CD14-positive monocyte (primary cell): ENCODE results near the gene FDCSP. TPM values are rescaled to one million over a fixed set of nuclear protein-coding genes. Genes with fewer than 3 reads are reported as not detected.

Experiments used
- DNase-seq, 3 donors: peaks; one replicate each; pipeline ENCODE4 v3.0.0-alpha.2; 2011 to 2022
- H2AFZ ChIP-seq: 2 replicates; pipeline ENCODE4 v1.6.0; 2012; ENCODE audit warnings: mild to moderate bottlenecking, low read depth, low read length, inconsistent platforms; ENCODE audit not compliant: insufficient read depth, poor library complexity, severe bottlenecking
- H3K27ac ChIP-seq, 2 donors: 1 replicate in 1 of 2; 2 replicates in 1 of 2; pipeline ENCODE4 v1.5.1; 2012 to 2013; ENCODE audit warnings: low read length in 2 of 2, control low read depth in 1 of 2, inconsistent platforms in 1 of 2, low read depth in 1 of 2, mild to moderate bottlenecking in 1 of 2
- H3K27me3 ChIP-seq, 2 donors: one replicate each; pipeline versions ENCODE4 v1.6.0 to v1.6.1; 2011 to 2013; ENCODE audit warnings: low read length in 2 of 2; ENCODE audit not compliant: control insufficient read depth in 2 of 2, insufficient read depth in 2 of 2
- H3K36me3 ChIP-seq, 2 donors: replicated peaks in 1 of 2; 1 replicate in 1 of 2; 2 replicates in 1 of 2; pipeline versions ENCODE4 v1.5.1 to v1.6.1; 2012 to 2013; ENCODE audit warnings: low read length in 2 of 2, control low read depth in 1 of 2, inconsistent platforms in 1 of 2, mild to moderate bottlenecking in 1 of 2; ENCODE audit not compliant: insufficient read depth in 2 of 2, control insufficient read depth in 1 of 2
- H3K4me1 ChIP-seq, 2 donors: 1 replicate in 1 of 2; 2 replicates in 1 of 2; pipeline versions ENCODE4 v1.5.1 to v1.6.1; 2012 to 2013; ENCODE audit warnings: low read length in 2 of 2, control low read depth in 1 of 2, inconsistent platforms in 1 of 2, mild to moderate bottlenecking in 1 of 2, moderate library complexity in 1 of 2; ENCODE audit not compliant: insufficient read depth in 2 of 2, control insufficient read depth in 1 of 2
- H3K4me2 ChIP-seq: replicated peaks from 2 replicates; pipeline ENCODE3; 2012; ENCODE audit warnings: low read length, moderate library complexity, mild to moderate bottlenecking; ENCODE audit not compliant: poor library complexity, severe bottlenecking; ENCODE audit errors: extremely low read depth
- H3K4me3 ChIP-seq, 3 experiments: fragments of 200-600 bp in 1 of 3; sonication (generic) in 1 of 3; replicated peaks in 1 of 3; 1 replicate in 2 of 3; 2 replicates in 1 of 3; pipeline ENCODE4 v1.5.1; 2011 to 2013; ENCODE audit warnings: low read length in 3 of 3, mild to moderate bottlenecking in 3 of 3, control low read depth in 2 of 3, low read depth in 2 of 3, inconsistent platforms in 1 of 3, moderate library complexity in 1 of 3
- H3K79me2 ChIP-seq: 2 replicates; pipeline ENCODE4 v1.6.0; 2012; ENCODE audit warnings: mild to moderate bottlenecking, control low read depth, inconsistent platforms, low read length, moderate library complexity; ENCODE audit not compliant: insufficient read depth
- H3K9ac ChIP-seq: 2 replicates; pipeline ENCODE4 v1.6.0; 2017; ENCODE audit warnings: low read length, mild to moderate bottlenecking; ENCODE audit not compliant: insufficient read depth, poor library complexity, severe bottlenecking
- H3K9me3 ChIP-seq, 2 donors: replicated peaks in 1 of 2; 1 replicate in 1 of 2; 2 replicates in 1 of 2; pipeline versions ENCODE4 v1.5.1 to v1.6.1; 2012 to 2013; ENCODE audit warnings: low read length in 2 of 2, control low read depth in 1 of 2; ENCODE audit not compliant: control insufficient read depth in 1 of 2, insufficient read depth in 1 of 2
- H4K20me1 ChIP-seq: 2 replicates; pipeline ENCODE4 v1.6.0; 2012; ENCODE audit warnings: mild to moderate bottlenecking, low read length, control low read depth, moderate library complexity; ENCODE audit not compliant: insufficient read depth
- H3K27ac Mint-ChIP-seq, 7 donors: one replicate each; pipeline ENCODE4 v1.8.0; 2020; ENCODE audit warnings: mild to moderate bottlenecking in 7 of 7, mixed read lengths in 7 of 7, moderate library complexity in 6 of 7, inconsistent platforms in 2 of 7
- H3K27me3 Mint-ChIP-seq, 3 donors: one replicate each; pipeline ENCODE4 v1.8.0; 2021 to 2022; ENCODE audit warnings: low read depth in 3 of 3, mild to moderate bottlenecking in 3 of 3, mixed read lengths in 3 of 3, moderate library complexity in 3 of 3, inconsistent platforms in 1 of 3
- H3K36me3 Mint-ChIP-seq, 2 donors: one replicate each; pipeline ENCODE4 v1.8.0; 2020; ENCODE audit warnings: mixed read lengths in 2 of 2, inconsistent platforms in 1 of 2, mild to moderate bottlenecking in 1 of 2
- H3K4me1 Mint-ChIP-seq: one replicate; pipeline ENCODE4 v1.8.0; 2020; ENCODE audit warnings: mild to moderate bottlenecking, mixed read lengths
- H3K4me3 Mint-ChIP-seq, 2 donors: one replicate each; pipeline ENCODE4 v1.8.0; 2020; ENCODE audit warnings: mild to moderate bottlenecking in 2 of 2, mixed read lengths in 2 of 2, moderate library complexity in 1 of 2
- H3K9me3 Mint-ChIP-seq, 7 donors: one replicate each; pipeline ENCODE4 v1.8.0; 2020 to 2022; ENCODE audit warnings: mixed read lengths in 7 of 7, mild to moderate bottlenecking in 6 of 7, moderate library complexity in 6 of 7, inconsistent platforms in 2 of 7
- CTCF ChIP-seq: fragments of 200-600 bp; IDR thresholded peaks from one replicate; pipeline ENCODE4 v1.8.0; 2022; ENCODE audit warnings: antibody characterized with exemption, mild to moderate bottlenecking
- WGBS: methylation state at CpG from one replicate; pipeline ENCODE4 v1.1.5; 2013; ENCODE audit warnings: missing lambda C conversion rate; ENCODE audit not compliant: insufficient coverage; 5-methylcytosine and 5-hydroxymethylcytosine counted together
- intact Hi-C, 2 donors: fragments of 100-400 bp; cut with micrococcal nuclease; formaldehyde crosslinking; loops; one replicate each; pipeline versions ENCODE4 v1.15.0 to v1.15.1; 2023
- polyA plus RNA-seq, 3 donors: library from polyadenylated mRNA; depleted of rRNA in 1 of 3; unstranded in 2 of 3; stranded (reverse) in 1 of 3; fragments of 300-500 nt in 2 of 3; fragments of >200 nt in 1 of 3; fragmentation: Illumina TruSeq in 2 of 3; gene quantifications; 1 replicate in 2 of 3; 2 replicates in 1 of 3; pipeline ENCODE4 v1.2.3, GENCODE V29; 2012 to 2021

Gene FDCSP
- polyA plus RNA-seq, 3 donors = not detected

DNA sequence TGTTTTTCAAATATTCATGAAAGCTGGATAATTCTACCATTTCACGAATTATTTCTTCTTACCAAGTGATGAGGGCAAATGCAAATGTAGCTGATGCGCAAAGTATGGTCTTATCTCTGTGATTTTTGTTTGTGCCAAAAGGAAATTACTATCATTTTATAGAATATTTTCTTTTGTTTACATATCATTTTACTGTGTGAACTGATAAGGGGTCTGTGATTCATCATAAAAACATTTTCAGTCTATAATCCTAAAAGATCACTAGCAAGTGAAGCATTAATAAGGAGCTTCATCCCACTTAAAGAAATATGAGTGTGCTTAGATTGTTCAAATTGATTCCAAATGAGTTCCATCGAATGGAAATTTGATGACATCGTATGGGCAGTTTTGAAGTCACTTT is 17.2 kb downstream of the FDCSP start:
- no peaks in the 10 kb centered on the region for H3K4me1 Mint-ChIP-seq
- no CpG with 5 or more reads among the region's 4 CpGs for WGBS
- H3K27me3 ChIP-seq = no peaks in the 10 kb centered on the region
- H2AFZ ChIP-seq = no peak overlapping the region
- no peak overlapping the region for H3K4me2 ChIP-seq
- no peak overlapping the region for H3K9ac ChIP-seq
- TF ChIP-seq CTCF = no peak
- no peak overlapping the region for H3K4me3 ChIP-seq
- H3K27me3 Mint-ChIP-seq = no peaks in the 10 kb centered on the region
- no peaks in the 10 kb centered on the region for H3K36me3 ChIP-seq
- H4K20me1 ChIP-seq = no peaks in the 10 kb centered on the region
- no peak overlapping the region for H3K4me3 Mint-ChIP-seq
- intact Hi-C loops = no loop called here
- no peaks in the 10 kb centered on the region for H3K9me3 ChIP-seq
- no peak overlapping the region for H3K27ac ChIP-seq
- H3K9me3 Mint-ChIP-seq = no peaks in the 10 kb centered on the region
- H3K27ac Mint-ChIP-seq = no peak overlapping the region
- DNase-seq = no peak
- H3K36me3 Mint-ChIP-seq = no peaks in the 10 kb centered on the region
- no peaks in the 10 kb centered on the region for H3K79me2 ChIP-seq
- no peaks in the 10 kb centered on the region for H3K4me1 ChIP-seq

DNA sequence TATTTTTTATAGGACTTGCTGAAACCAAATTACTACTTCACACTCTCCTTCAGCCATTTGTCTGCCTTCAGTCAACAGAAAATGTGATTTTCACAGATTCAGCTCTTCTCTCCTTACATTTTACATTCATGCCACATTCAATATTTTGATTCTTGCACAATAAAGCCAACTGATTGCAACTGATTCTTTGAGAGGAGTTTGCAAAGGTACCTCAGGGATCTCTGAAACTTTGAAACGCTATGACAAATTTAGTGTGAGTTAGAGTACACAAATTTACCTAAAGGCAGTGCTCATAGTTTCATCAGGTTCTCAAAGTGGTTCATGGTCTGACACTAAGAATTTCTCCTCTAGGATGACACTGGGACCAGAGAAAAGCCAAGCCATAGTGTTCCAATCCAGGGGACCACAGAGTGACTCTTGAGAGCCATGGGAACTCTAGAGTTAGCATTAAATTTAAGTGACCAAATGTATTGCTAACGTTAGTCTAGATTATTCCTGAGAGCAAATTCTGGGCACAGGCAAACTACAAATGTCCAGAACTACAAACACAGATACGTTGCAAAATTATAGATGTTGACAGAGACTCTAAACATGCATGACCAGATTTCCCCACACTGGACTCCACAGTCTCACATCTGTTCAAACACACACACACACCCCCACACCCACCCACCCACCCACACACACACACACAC is 25.5 kb downstream of the FDCSP start:
- H3K4me3 Mint-ChIP-seq = no peak overlapping the region
- Histone ChIP-seq H3K4me1 (no peaks in the 10 kb centered on the region), H3K4me3 (no peak overlapping the region), H3K9me3 (peaks cover 0 to 3% of the 10 kb centered on the region in 2 donors), H3K27me3 (no peaks in the 10 kb centered on the region), H3K9ac (no peak overlapping the region), H3K79me2 (no peaks in the 10 kb centered on the region), H3K4me2 (no peak overlapping the region), H3K36me3 (no peaks in the 10 kb centered on the region), H3K27ac (no peak overlapping the region), H2AFZ (no peak overlapping the region), H4K20me1 (no peaks in the 10 kb centered on the region)
- no peaks in the 10 kb centered on the region for H3K27me3 Mint-ChIP-seq
- 100% methylated on average over 2 of the region's 3 CpGs for WGBS
- H3K27ac Mint-ChIP-seq = no peak overlapping the region
- DNase-seq = no peak
- no peaks in the 10 kb centered on the region for H3K36me3 Mint-ChIP-seq
- H3K4me1 Mint-ChIP-seq = no peaks in the 10 kb centered on the region
- intact Hi-C loops = no loop called here
- no peak for TF ChIP-seq CTCF
- peaks cover 0 to 3% (median 0%) of the 10 kb centered on the region in 7 donors for H3K9me3 Mint-ChIP-seq
